Spleen (tissue), 11 donors: Measurements from ENCODE around the gene ARL14EP. TPM values are rescaled to one million over a fixed set of nuclear protein-coding genes. Genes with fewer than 3 reads are reported as not detected.

ENCODE experiments used
- DNase-seq: peaks from one replicate; pipeline ENCODE4 v3.0.0-alpha.2; 2020
- H3K27ac ChIP-seq, 8 donors: fragments of 200-600 bp; sonication (generic) in 7 of 8; 1 replicate in 4 of 8; 2 replicates in 4 of 8; pipeline versions ENCODE4 v1.5.0 to v1.8.0; 2016 to 2021; ENCODE audit warnings: inconsistent platforms in 4 of 8, mild to moderate bottlenecking in 4 of 8, moderate library complexity in 1 of 8
- H3K27me3 ChIP-seq, 7 donors: fragments of 200-600 bp; sonication (generic) in 6 of 7; replicated peaks in 1 of 7; 1 replicate in 4 of 7; 2 replicates in 3 of 7; pipeline versions ENCODE4 v1.5.0 to v1.8.0; 2016 to 2021; ENCODE audit warnings: inconsistent platforms in 3 of 7, mild to moderate bottlenecking in 1 of 7
- H3K36me3 ChIP-seq, 6 donors: fragments of 200-600 bp; sonication (generic) in 5 of 6; 1 replicate in 4 of 6; 2 replicates in 2 of 6; pipeline versions ENCODE4 v1.5.0 to v1.8.0; 2016 to 2021; ENCODE audit warnings: inconsistent platforms in 2 of 6
- H3K4me1 ChIP-seq, 6 donors: fragments of 200-600 bp; sonication (generic) in 5 of 6; 1 replicate in 3 of 6; 2 replicates in 3 of 6; pipeline versions ENCODE4 v1.5.0 to v1.8.0; 2016 to 2021; ENCODE audit warnings: inconsistent platforms in 3 of 6
- H3K4me3 ChIP-seq, 8 donors: fragments of 200-600 bp; sonication (generic) in 7 of 8; 1 replicate in 4 of 8; 2 replicates in 4 of 8; pipeline versions ENCODE4 v1.5.0 to v1.8.0; 2016 to 2021; ENCODE audit warnings: inconsistent platforms in 4 of 8, mild to moderate bottlenecking in 4 of 8, moderate library complexity in 2 of 8
- H3K9me3 ChIP-seq, 8 donors: fragments of 200-600 bp; sonication (generic) in 7 of 8; 1 replicate in 4 of 8; 2 replicates in 4 of 8; pipeline versions ENCODE4 v1.5.0 to v1.8.0; 2016 to 2021; ENCODE audit warnings: inconsistent platforms in 4 of 8
- CTCF ChIP-seq, 11 experiments: fragments of 200-600 bp in 7 of 11; fragments of 450-650 bp in 4 of 11; sonication (generic) in 4 of 11; IDR thresholded peaks in 8 of 11; conservative IDR thresholded peaks in 3 of 11; 1 replicate in 7 of 11; 2 replicates in 4 of 11; pipeline versions ENCODE4 v1.4.0 to v1.8.0; 2016 to 2021; ENCODE audit warnings: antibody characterized with exemption in 11 of 11, inconsistent platforms in 4 of 11, mild to moderate bottlenecking in 1 of 11
- POLR2A ChIP-seq, 3 donors: fragments of 450-650 bp; IDR thresholded peaks; one replicate each; pipeline ENCODE4 v1.5.1; 2017; ENCODE audit warnings: antibody characterized with exemption in 3 of 3, mild to moderate bottlenecking in 1 of 3
- POLR2AphosphoS5 ChIP-seq, 3 donors: sonication (generic); formaldehyde crosslinking; IDR thresholded peaks; one replicate each; pipeline ENCODE4 v1.5.1; 2017; ENCODE audit warnings: antibody characterized with exemption in 3 of 3
- whole genome bisulfite sequencing, 5 donors: extraction: QIAGEN DNeasy Blood & Tissue Kit in 3 of 5; methylation state at CpG; one replicate each; pipeline versions ENCODE4 v1.1.5 to v1.1.7; 2013 to 2018; 5-methylcytosine and 5-hydroxymethylcytosine counted together
- intact Hi-C: fragments of 100-400 bp; cut with DNase I; formaldehyde crosslinking; loops from one replicate; pipeline ENCODE4 v1.15.0; 2023; ENCODE audit warnings: low total_unique reads
- polyA plus RNA-seq, 3 donors: library from polyadenylated mRNA; stranded (reverse); fragments of 200-250 nt; gene quantifications; one replicate each; pipeline ENCODE4 v1.2.1, GENCODE V29; 2013
- total RNA-seq, 7 donors: library from RNA; depleted of rRNA in 3 of 7; stranded (reverse); fragments of >200 nt in 3 of 7; fragmentation: NEBNext Ultra II Directional in 4 of 7; extraction: Animal tissue kit (Norgen Biotek cat#: 25700) in 4 of 7; gene quantifications; one replicate each; pipeline versions ENCODE4 v1.1.0 to v1.2.1, GENCODE V29; 2016 to 2021
- donor health status: healthy with polysubstance abuse.
- donor health status: DM: no; HTN: no; CAD: no; lungs with moderate emphysema.
- donor health status: DM: no; HTN: no; CAD: no.
- donor health status: Bipolar disorder and iron deficiency.
- donor health status: healthy.
- donor health status: DM: no; HTN: no; CAD: no.
- donor health status: DM: yes; HTN: yes; CAD: no.

The ARL14EP gene
- total and polyA plus RNA-seq, 10 donors, result 15.6 to 40.3 (median 31.7) TPM

DNA sequence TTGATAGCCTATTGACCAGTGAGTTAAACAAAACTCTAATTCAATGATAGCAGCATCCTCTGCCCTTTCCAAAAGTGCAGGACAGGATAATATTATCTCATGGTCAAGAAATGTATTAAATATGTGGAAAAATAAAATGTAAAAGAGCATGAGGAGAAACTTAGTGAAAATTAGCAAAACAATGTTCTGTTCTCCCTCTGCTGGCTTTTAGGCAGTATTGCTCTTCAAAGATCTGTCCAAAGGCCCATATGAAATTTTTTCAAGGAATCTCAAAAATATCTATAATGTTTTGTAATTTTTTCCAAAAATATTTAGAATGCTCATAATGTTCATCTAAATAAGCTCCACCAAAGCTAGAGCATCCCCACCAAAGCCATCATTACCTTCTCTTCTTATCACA lies 8.3 kb upstream of the ARL14EP start:
- H3K27ac ChIP-seq, result no peak overlapping the region
- H3K36me3 ChIP-seq, result no peaks in the 10 kb centered on the region
- H3K9me3 ChIP-seq, result peaks cover 0 to 8% (median 2%) of the 10 kb centered on the region in 8 donors
- DNase-seq, result no peak
- H3K4me3 ChIP-seq, result no peak overlapping the region
- intact Hi-C loops, result no loop called here
- TF ChIP-seq CTCF (IDR thresholded peaks at IDR 0.05 in 8 of 11, conservative IDR thresholded peaks at IDR 0.05 in 3 of 11), result peak in 3 of 11 experiments; percentile 27 to 44 (median 34)
- TF ChIP-seq POLR2AphosphoS5 (IDR thresholded peaks at IDR 0.05), result no peak
- no peak for TF ChIP-seq POLR2A (IDR thresholded peaks at IDR 0.05)
- no peaks in the 10 kb centered on the region for H3K4me1 ChIP-seq
- H3K27me3 ChIP-seq, result peaks cover 0 to 8% (median 0%) of the 10 kb centered on the region in 7 donors

- Histone ChIP-seq H3K27me3 (no peaks in the 10 kb centered on the region), H3K4me3 (no peak overlapping the region), H3K27ac (no peak overlapping the region), H3K36me3 (no peaks in the 10 kb centered on the region), H3K4me1 (no peaks in the 10 kb centered on the region), H3K9me3 (peaks cover 0 to 4% (median under 1%) of the 10 kb centered on the region in 8 donors)
- no peak for DNase-seq
- intact Hi-C loops, result no loop called here
- WGBS, 5 donors, result 85 to 96% (median 93%) methylated on average over 1 of the region's 1 CpG
- no peak for TF ChIP-seq POLR2A (IDR thresholded peaks at IDR 0.05)
- no peak for TF ChIP-seq POLR2AphosphoS5 (IDR thresholded peaks at IDR 0.05)
Measured at GRCh38 chr11:30316237-30316636, 6.7 kb upstream of the ARL14EP start.

- DNase-seq, result no peak
- no peaks in the 10 kb centered on the region for H3K9me3 ChIP-seq
- 13 to 76% (median 26%) methylated on average over 2 of the region's 2 CpGs for WGBS, 5 donors
- H3K27me3 ChIP-seq, result no peaks in the 10 kb centered on the region
- H3K27ac ChIP-seq, result no peak overlapping the region
- no peaks in the 10 kb centered on the region for H3K36me3 ChIP-seq
- peaks cover 0 to under 1% (median 0%) of the 10 kb centered on the region in 6 donors for H3K4me1 ChIP-seq
- intact Hi-C loops, result no loop called here
- no peak overlapping the region for H3K4me3 ChIP-seq
- no peak for TF ChIP-seq CTCF (IDR thresholded peaks at IDR 0.05 in 8 of 11, conservative IDR thresholded peaks at IDR 0.05 in 3 of 11)
Measured at GRCh38 chr11:30317030-30317429, 5.9 kb upstream of the ARL14EP start.

GRCh38 chr11:30321321-30321720 lies 1.6 kb upstream of the ARL14EP start:
- Histone ChIP-seq H3K4me1 (peaks cover 24 to 40% (median 31%) of the 10 kb centered on the region in 6 donors), H3K27me3 (no peaks in the 10 kb centered on the region), H3K27ac (no peak overlapping the region), H3K4me3 (no peak overlapping the region), H3K36me3 (no peaks in the 10 kb centered on the region), H3K9me3 (no peaks in the 10 kb centered on the region)
- intact Hi-C loops, result no loop called here
- TF ChIP-seq POLR2A (IDR thresholded peaks at IDR 0.05), result no peak
- TF ChIP-seq POLR2AphosphoS5 (IDR thresholded peaks at IDR 0.05), result no peak
- TF ChIP-seq CTCF (IDR thresholded peaks at IDR 0.05 in 8 of 11, conservative IDR thresholded peaks at IDR 0.05 in 3 of 11), result no peak
- 93 to 99% (median 96%) methylated on average over 4 of the region's 4 CpGs for WGBS, 5 donors
- no peak for DNase-seq

DNA sequence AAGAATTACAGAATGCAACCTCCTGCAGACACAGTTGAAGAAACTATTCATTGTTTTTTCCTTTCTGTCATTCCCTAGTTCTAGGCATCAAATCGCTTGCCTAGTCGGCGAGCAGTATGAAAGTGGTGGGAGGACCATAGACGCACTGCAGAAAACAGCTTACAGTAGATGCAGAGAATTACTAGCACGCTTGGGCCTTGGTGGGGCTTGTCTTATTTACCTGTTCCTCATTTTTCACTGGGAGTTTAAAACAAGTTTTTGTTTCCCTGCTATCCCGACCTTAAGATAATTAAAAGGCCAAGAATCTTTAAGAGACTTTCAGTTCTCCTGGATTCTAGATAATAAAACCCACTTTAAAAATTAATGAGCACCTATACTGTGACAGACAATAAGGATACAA lies 713 bp upstream of the ARL14EP start:
- no peaks in the 10 kb centered on the region for H3K9me3 ChIP-seq
- peak overlapping the region in 6 of 8 donors; percentile 58 to 76 (median 66) for H3K4me3 ChIP-seq
- intact Hi-C loops, result no loop called here
- peaks cover 32 to 49% (median 40%) of the 10 kb centered on the region in 6 donors for H3K4me1 ChIP-seq
- H3K36me3 ChIP-seq, result peaks cover 0 to 2% (median 0%) of the 10 kb centered on the region in 6 donors
- no peaks in the 10 kb centered on the region for H3K27me3 ChIP-seq
- no peak for DNase-seq
- 56 to 86% (median 75%) methylated on average over 6 of the region's 6 CpGs for WGBS, 5 donors
- no peak for TF ChIP-seq CTCF (IDR thresholded peaks at IDR 0.05 in 8 of 11, conservative IDR thresholded peaks at IDR 0.05 in 3 of 11)
- no peak for TF ChIP-seq POLR2A (IDR thresholded peaks at IDR 0.05)
- H3K27ac ChIP-seq, result peak overlapping the region in 3 of 8 donors; percentile 92 to 93 (median 92)
